Astrocyte (in vitro differentiated cells and primary cell): Measurements from ENCODE around the gene ALK. TPM values are rescaled to one million over a fixed set of nuclear protein-coding genes. Genes with fewer than 3 reads are reported as not detected.

ENCODE experiments used
- DNase-seq: peaks from one replicate; pipeline ENCODE4 v3.0.0-alpha.2; 2010; ENCODE audit warnings: low read depth
- FAIRE-seq: peaks from 2 replicates; lab custom pipeline; 2011; peaks lifted over from hg19 to GRCh38; lab: Jason Lieb, UNC
- H2AFZ ChIP-seq: 2 replicates; pipeline ENCODE4 v1.6.0; 2012; ENCODE audit warnings: low read depth, low read length, inconsistent platforms
- H3K27ac ChIP-seq: 2 replicates; pipeline ENCODE4 v1.5.1; 2011; ENCODE audit warnings: low read depth, low read length, inconsistent platforms
- H3K27me3 ChIP-seq: 2 replicates; pipeline ENCODE4 v1.6.0; 2011; ENCODE audit warnings: low read length, inconsistent platforms; ENCODE audit not compliant: insufficient read depth
- H3K36me3 ChIP-seq: 2 replicates; pipeline ENCODE4 v1.5.1; 2011; ENCODE audit warnings: low read length, inconsistent platforms; ENCODE audit not compliant: insufficient read depth
- H3K4me1 ChIP-seq: 2 replicates; pipeline ENCODE4 v1.5.1; 2011; ENCODE audit warnings: low read length, inconsistent platforms; ENCODE audit not compliant: insufficient read depth
- H3K4me2 ChIP-seq: 2 replicates; pipeline ENCODE4 v1.6.0; 2012; ENCODE audit warnings: low read length, inconsistent platforms
- H3K4me3 ChIP-seq: 2 replicates; pipeline ENCODE4 v1.5.1; 2011; ENCODE audit warnings: low read depth, mild to moderate bottlenecking, low read length, inconsistent platforms; ENCODE audit not compliant: insufficient read depth
- H3K79me2 ChIP-seq: 2 replicates; pipeline ENCODE4 v1.6.0; 2012; ENCODE audit warnings: mild to moderate bottlenecking, low read length, inconsistent platforms; ENCODE audit not compliant: insufficient read depth
- H3K9ac ChIP-seq: 2 replicates; pipeline ENCODE4 v1.6.0; 2012; ENCODE audit warnings: mild to moderate bottlenecking, low read length, inconsistent platforms
- H3K9me3 ChIP-seq: 2 replicates; pipeline ENCODE4 v1.5.1; 2012; ENCODE audit warnings: low read depth, mild to moderate bottlenecking, low read length, inconsistent platforms; ENCODE audit not compliant: insufficient read depth
- H4K20me1 ChIP-seq: 2 replicates; pipeline ENCODE4 v1.6.0; 2012; ENCODE audit warnings: low read length, inconsistent platforms; ENCODE audit not compliant: insufficient read depth
- H3K27ac Mint-ChIP-seq: one replicate; pipeline ENCODE4 v1.8.0; 2021; ENCODE audit warnings: mild to moderate bottlenecking, mixed read lengths; ENCODE audit not compliant: unreplicated experiment
- H3K27me3 Mint-ChIP-seq: one replicate; pipeline ENCODE4 v1.8.0; 2021; ENCODE audit warnings: low read depth, mixed read lengths; ENCODE audit not compliant: unreplicated experiment
- H3K36me3 Mint-ChIP-seq: one replicate; pipeline ENCODE4 v1.8.0; 2021; ENCODE audit warnings: low read depth, mixed read lengths; ENCODE audit not compliant: unreplicated experiment
- H3K4me1 Mint-ChIP-seq: one replicate; pipeline ENCODE4 v1.8.0; 2021; ENCODE audit warnings: low read depth, mixed read lengths; ENCODE audit not compliant: unreplicated experiment
- H3K4me3 Mint-ChIP-seq: one replicate; pipeline ENCODE4 v1.8.0; 2021; ENCODE audit warnings: mild to moderate bottlenecking, moderate library complexity, mixed read lengths; ENCODE audit not compliant: unreplicated experiment
- H3K9me3 Mint-ChIP-seq: one replicate; pipeline ENCODE4 v1.8.0; 2021; ENCODE audit warnings: mild to moderate bottlenecking, mixed read lengths; ENCODE audit not compliant: unreplicated experiment
- EZH2 ChIP-seq: IDR thresholded peaks from 2 replicates; pipeline ENCODE4 v1.6.1; 2012; ENCODE audit warnings: mild to moderate bottlenecking, low read length, inconsistent platforms; ENCODE audit not compliant: insufficient read depth
- total RNA-seq: library from RNA; stranded (reverse); gene quantifications from 2 replicates; pipeline ENCODE4 v1.2.1, GENCODE V29; 2021
- TF ChIP-seq, protein P1 (sequence below): IDR thresholded peaks from 2 replicates; pipeline ENCODE4 v1.5.1; 2011; ENCODE audit warnings: low read depth, mild to moderate bottlenecking, inconsistent platforms, low read length, moderate library complexity; ENCODE audit not compliant: insufficient read depth

Gene ALK
- total RNA-seq, 1 donor from 2014 or later: 0.16 TPM

DNA sequence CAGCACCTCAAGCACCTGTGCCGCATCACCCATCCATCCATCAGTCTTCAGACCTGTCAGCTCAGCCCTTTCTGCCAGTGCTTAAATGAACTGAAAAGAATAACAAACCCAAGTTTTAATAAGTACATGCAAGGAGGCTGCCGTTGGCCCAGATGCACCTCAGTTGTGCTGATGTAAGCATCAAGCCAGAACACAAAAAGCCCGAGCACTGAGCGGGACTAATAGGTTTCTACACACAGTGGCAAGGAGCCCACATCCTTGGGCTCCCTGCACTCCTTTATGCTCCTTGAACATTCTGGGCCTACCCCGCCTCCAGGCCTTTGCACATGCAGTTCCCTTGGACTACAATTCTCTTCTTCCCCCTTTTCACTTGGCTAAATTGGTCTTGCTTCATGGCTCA lies 165.6 kb downstream of the ALK start:
- Mint-ChIP-seq H3K4me1 (peaks cover 14% of the 10 kb centered on the region), H3K27ac (no peak overlapping the region), H3K27me3 (peaks cover 8% of the 10 kb centered on the region), H3K4me3 (no peak overlapping the region), H3K36me3 (no peaks in the 10 kb centered on the region), H3K9me3 (no peaks in the 10 kb centered on the region)
- Histone ChIP-seq H3K27ac (no peak overlapping the region), H3K4me2 (no peak overlapping the region), H3K4me3 (no peak overlapping the region), H3K9ac (no peak overlapping the region), H4K20me1 (no peaks in the 10 kb centered on the region), H2AFZ (no peak overlapping the region), H3K4me1 (peaks cover 18% of the 10 kb centered on the region), H3K9me3 (no peaks in the 10 kb centered on the region), H3K36me3 (no peaks in the 10 kb centered on the region), H3K27me3 (no peaks in the 10 kb centered on the region), H3K79me2 (no peaks in the 10 kb centered on the region)
- TF ChIP-seq EZH2: no peak
- TF ChIP-seq, protein P1, sequence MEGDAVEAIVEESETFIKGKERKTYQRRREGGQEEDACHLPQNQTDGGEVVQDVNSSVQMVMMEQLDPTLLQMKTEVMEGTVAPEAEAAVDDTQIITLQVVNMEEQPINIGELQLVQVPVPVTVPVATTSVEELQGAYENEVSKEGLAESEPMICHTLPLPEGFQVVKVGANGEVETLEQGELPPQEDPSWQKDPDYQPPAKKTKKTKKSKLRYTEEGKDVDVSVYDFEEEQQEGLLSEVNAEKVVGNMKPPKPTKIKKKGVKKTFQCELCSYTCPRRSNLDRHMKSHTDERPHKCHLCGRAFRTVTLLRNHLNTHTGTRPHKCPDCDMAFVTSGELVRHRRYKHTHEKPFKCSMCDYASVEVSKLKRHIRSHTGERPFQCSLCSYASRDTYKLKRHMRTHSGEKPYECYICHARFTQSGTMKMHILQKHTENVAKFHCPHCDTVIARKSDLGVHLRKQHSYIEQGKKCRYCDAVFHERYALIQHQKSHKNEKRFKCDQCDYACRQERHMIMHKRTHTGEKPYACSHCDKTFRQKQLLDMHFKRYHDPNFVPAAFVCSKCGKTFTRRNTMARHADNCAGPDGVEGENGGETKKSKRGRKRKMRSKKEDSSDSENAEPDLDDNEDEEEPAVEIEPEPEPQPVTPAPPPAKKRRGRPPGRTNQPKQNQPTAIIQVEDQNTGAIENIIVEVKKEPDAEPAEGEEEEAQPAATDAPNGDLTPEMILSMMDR: no peak
- FAIRE-seq (no peak), DNase-seq (no peak)

DNA sequence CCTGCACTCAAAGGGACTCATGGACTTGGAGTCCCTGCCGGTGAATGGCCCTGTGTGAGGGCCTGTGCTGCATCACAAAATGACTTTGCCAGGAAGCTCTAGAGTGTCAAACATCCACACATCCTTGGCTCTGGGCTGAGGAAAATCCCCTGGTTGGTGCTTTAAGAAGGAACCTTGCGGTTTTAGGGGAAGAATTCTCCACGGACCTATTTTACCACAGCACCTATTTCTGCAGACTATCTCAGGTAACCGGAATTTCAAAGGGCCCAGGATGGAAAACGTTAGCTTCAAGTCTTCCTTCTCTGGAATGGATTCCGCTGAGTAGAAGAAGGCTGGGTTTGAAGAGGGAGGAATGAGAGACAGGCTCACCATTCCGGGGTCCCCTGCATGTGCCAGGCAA lies 166.2 kb downstream of the ALK start:
- Histone ChIP-seq H3K27me3 (no peaks in the 10 kb centered on the region), H3K9me3 (no peaks in the 10 kb centered on the region), H3K36me3 (no peaks in the 10 kb centered on the region), H3K79me2 (no peaks in the 10 kb centered on the region), H3K27ac (no peak overlapping the region), H3K4me2 (no peak overlapping the region), H2AFZ (no peak overlapping the region), H3K4me1 (peaks cover 18% of the 10 kb centered on the region), H3K4me3 (no peak overlapping the region), H4K20me1 (no peaks in the 10 kb centered on the region), H3K9ac (no peak overlapping the region)
- peaks cover 14% of the 10 kb centered on the region for H3K4me1 Mint-ChIP-seq
- H3K36me3 Mint-ChIP-seq: no peaks in the 10 kb centered on the region
- no peak overlapping the region for H3K27ac Mint-ChIP-seq
- no peak for TF ChIP-seq EZH2
- TF ChIP-seq, protein P1: no peak
- peaks cover 2% of the 10 kb centered on the region for H3K9me3 Mint-ChIP-seq
- peaks cover 8% of the 10 kb centered on the region for H3K27me3 Mint-ChIP-seq
- no peak for FAIRE-seq
- DNase-seq: no peak
- no peak overlapping the region for H3K4me3 Mint-ChIP-seq

DNA sequence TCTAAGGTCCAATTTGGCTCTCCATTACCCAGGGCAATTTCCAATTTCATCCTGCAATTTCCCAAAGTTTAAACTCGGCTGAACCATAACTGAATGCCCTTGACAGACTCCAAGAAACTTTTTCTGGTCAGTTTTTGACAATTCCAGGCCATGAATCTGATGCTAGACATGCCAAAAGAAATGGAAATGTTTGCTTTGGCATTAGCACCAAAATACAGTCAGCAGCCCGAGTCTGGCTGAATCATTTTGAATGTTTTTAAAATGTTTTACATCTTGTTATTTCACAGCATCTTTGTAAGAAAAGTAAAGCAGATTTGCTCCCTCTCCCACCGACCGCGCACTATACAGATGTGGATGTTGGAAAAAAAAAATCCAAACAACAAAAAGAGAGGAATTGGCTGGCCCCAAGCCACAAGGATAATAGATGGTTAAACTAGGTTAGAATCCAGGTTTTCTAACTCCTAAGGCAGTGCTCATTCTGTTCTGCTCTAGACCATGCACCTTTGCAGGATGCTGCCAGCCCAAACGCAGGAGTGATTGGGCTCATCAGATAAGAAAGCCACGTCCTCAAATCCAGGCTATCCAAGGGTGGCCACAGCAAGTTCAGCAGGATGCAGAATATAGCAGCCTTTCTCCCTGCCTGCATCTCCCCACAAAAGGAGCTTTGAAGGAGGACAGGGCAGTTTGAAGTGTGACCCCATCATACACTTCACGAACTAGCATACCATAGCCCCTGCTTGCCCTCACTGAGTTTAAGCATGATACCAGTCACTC lies 167.5 kb downstream of the ALK start:
- Histone ChIP-seq H3K36me3 (no peaks in the 10 kb centered on the region), H2AFZ (no peak overlapping the region), H3K4me1 (peaks cover 21% of the 10 kb centered on the region), H3K9me3 (no peaks in the 10 kb centered on the region), H3K79me2 (no peaks in the 10 kb centered on the region), H3K9ac (no peak overlapping the region), H4K20me1 (no peaks in the 10 kb centered on the region), H3K27ac (peak overlapping the region; percentile 21), H3K27me3 (no peaks in the 10 kb centered on the region), H3K4me3 (no peak overlapping the region), H3K4me2 (peak overlapping the region; percentile 68)
- H3K27me3 Mint-ChIP-seq: peaks cover 8% of the 10 kb centered on the region
- H3K36me3 Mint-ChIP-seq: no peaks in the 10 kb centered on the region
- FAIRE-seq (peak; percentile 13), DNase-seq (peak; percentile 80)
- no peak for TF ChIP-seq EZH2
- TF ChIP-seq, protein P1: no peak
- H3K4me3 Mint-ChIP-seq: no peak overlapping the region
- H3K27ac Mint-ChIP-seq: no peak overlapping the region
- peaks cover 2% of the 10 kb centered on the region for H3K9me3 Mint-ChIP-seq
- H3K4me1 Mint-ChIP-seq: peaks cover 13% of the 10 kb centered on the region
